Sigmoid colon (tissue), 7 donors: ENCODE results near the gene ZCCHC24. TPM values are rescaled to one million over a fixed set of nuclear protein-coding genes. Genes with fewer than 3 reads are reported as not detected.

Experiments
- DNase-seq: peaks from one replicate; pipeline ENCODE4 v3.0.0-alpha.2; 2019
- H3K27ac ChIP-seq, 4 donors: fragments of 200-600 bp; sonication (generic); one replicate each; pipeline ENCODE4 v1.5.1; 2016 to 2019; ENCODE audit warnings: mild to moderate bottlenecking in 1 of 4
- H3K27me3 ChIP-seq, 3 donors: fragments of 200-600 bp; sonication (generic); one replicate each; pipeline ENCODE4 v1.5.1; 2019; ENCODE audit warnings: mild to moderate bottlenecking in 1 of 3
- H3K36me3 ChIP-seq, 4 donors: fragments of 200-600 bp; sonication (generic); one replicate each; pipeline ENCODE4 v1.5.1; 2016 to 2019
- H3K4me1 ChIP-seq, 4 donors: fragments of 200-600 bp; sonication (generic); one replicate each; pipeline ENCODE4 v1.5.1; 2017 to 2019
- H3K4me3 ChIP-seq, 4 donors: fragments of 200-600 bp; sonication (generic); one replicate each; pipeline ENCODE4 v1.5.1; 2017 to 2019; ENCODE audit warnings: mild to moderate bottlenecking in 2 of 4, moderate library complexity in 1 of 4
- H3K9me3 ChIP-seq, 4 donors: fragments of 200-600 bp in 3 of 4; sonication (generic) in 3 of 4; one replicate each; pipeline versions ENCODE4 v1.5.1 to v1.6.1; 2013 to 2019
- CTCF ChIP-seq, 4 experiments: fragments of 450-650 bp in 3 of 4; fragments of 200-600 bp in 1 of 4; IDR thresholded peaks; one replicate each; pipeline ENCODE4 v1.5.1; 2016 to 2019; ENCODE audit warnings: antibody characterized with exemption in 4 of 4, mild to moderate bottlenecking in 3 of 4, moderate library complexity in 2 of 4
- EP300 ChIP-seq, 4 donors: sonication (generic); formaldehyde crosslinking; IDR thresholded peaks; one replicate each; pipeline ENCODE4 v1.6.1; 2017; ENCODE audit warnings: antibody characterized with exemption in 4 of 4
- POLR2A ChIP-seq, 2 donors: fragments of 450-650 bp; IDR thresholded peaks; one replicate each; pipeline ENCODE4 v1.6.1; 2016; ENCODE audit warnings: antibody characterized with exemption in 2 of 2, mild to moderate bottlenecking in 2 of 2, moderate library complexity in 2 of 2
- POLR2AphosphoS5 ChIP-seq, 4 donors: sonication (generic); formaldehyde crosslinking; IDR thresholded peaks; one replicate each; pipeline ENCODE4 v1.6.1; 2017; ENCODE audit warnings: antibody characterized with exemption in 4 of 4
- WGBS, 2 donors: extraction: QIAGEN DNeasy Blood & Tissue Kit; methylation state at CpG; one replicate each; pipeline ENCODE4 v1.1.7; 2013; 5-methylcytosine and 5-hydroxymethylcytosine counted together
- intact Hi-C: fragments of 100-400 bp; cut with DNase I; formaldehyde crosslinking; loops from one replicate; pipeline ENCODE4 v1.15.1; 2023
- polyA plus RNA-seq, 3 donors: library from polyadenylated mRNA; stranded (reverse); fragments of 200-250 nt; gene quantifications; one replicate each; pipeline ENCODE4 v1.2.3, GENCODE V29; 2013
- total RNA-seq, 4 donors: library from RNA; depleted of rRNA; stranded (reverse); fragments of >200 nt; gene quantifications; one replicate each; pipeline ENCODE4 v1.1.0, GENCODE V29; 2016
- donor health status: healthy with polysubstance abuse.
- donor health status: Bipolar disorder and iron deficiency.
- donor health status: healthy.

ZCCHC24 gene
- total and polyA plus RNA-seq, 7 donors, result 7.6 to 141 (median 82.6) TPM

- WGBS, 2 donors, result 92 to 95% methylated on average over 6 of the region's 6 CpGs
- intact Hi-C loops, result no loop called here
- Histone ChIP-seq H3K27ac (peak overlapping the region in 3 of 4 donors; percentile 98 to 100 (median 99)), H3K4me3 (peak overlapping the region in 1 of 4 donors; percentile 20), H3K36me3 (peaks cover 0 to 7% (median 0%) of the 10 kb centered on the region in 4 donors), H3K27me3 (no peaks in the 10 kb centered on the region), H3K9me3 (no peaks in the 10 kb centered on the region), H3K4me1 (peaks cover 0 to 89% (median 87%) of the 10 kb centered on the region in 4 donors)
- TF ChIP-seq EP300 (IDR thresholded peaks at IDR 0.05), result no peak
- no peak for TF ChIP-seq CTCF (IDR thresholded peaks at IDR 0.05)
- TF ChIP-seq POLR2A (IDR thresholded peaks at IDR 0.05), result no peak
- no peak for TF ChIP-seq POLR2AphosphoS5 (IDR thresholded peaks at IDR 0.05)
- no peak for DNase-seq
Observed at GRCh38 chr10:79440281-79440680, 5.1 kb downstream of the ZCCHC24 start.

- TF ChIP-seq EP300 (IDR thresholded peaks at IDR 0.05) (no peak), CTCF (IDR thresholded peaks at IDR 0.05) (peak in 1 of 4 experiments; percentile 5)
- Histone ChIP-seq H3K27ac (peak overlapping the region in 3 of 4 donors; percentile 98 to 100 (median 99)), H3K36me3 (peaks cover 0 to 7% (median 0%) of the 10 kb centered on the region in 4 donors), H3K27me3 (no peaks in the 10 kb centered on the region), H3K4me1 (peaks cover 0 to 100% (median 100%) of the 10 kb centered on the region in 4 donors), H3K4me3 (peak overlapping the region in 2 of 4 donors; percentile 6 to 19), H3K9me3 (no peaks in the 10 kb centered on the region)
- no peak for DNase-seq
- intact Hi-C loops, result loop anchor here (2.0 kb wide), 1 partner anchor 52 kb away; no protein-coding TSS in a partner anchor
- WGBS, 2 donors, result 79 to 80% methylated on average over 3 of the region's 3 CpGs
Observed at GRCh38 chr10:79438699-79439085, 6.7 kb downstream of the ZCCHC24 start.

GRCh38 chr10:79438021-79438698 is 7.3 kb downstream of the ZCCHC24 start:
- peaks cover 0 to 100% (median 100%) of the 10 kb centered on the region in 4 donors for H3K4me1 ChIP-seq
- intact Hi-C loops, result loop anchor here (2.0 kb wide), 1 partner anchor 51 kb away; no protein-coding TSS in a partner anchor
- peak; percentile 74 for DNase-seq

GRCh38 chr10:79437111-79437814 is 8.2 kb downstream of the ZCCHC24 start:
- Histone ChIP-seq H3K4me1 (peaks cover 0 to 100% (median 100%) of the 10 kb centered on the region in 4 donors), H3K36me3 (peaks cover 0 to 10% (median 1%) of the 10 kb centered on the region in 4 donors), H3K27ac (peak overlapping the region in 3 of 4 donors; percentile 98 to 100 (median 99)), H3K9me3 (no peaks in the 10 kb centered on the region), H3K27me3 (no peaks in the 10 kb centered on the region), H3K4me3 (no peak overlapping the region)
- 85 to 89% methylated on average over 12 of the region's 12 CpGs for WGBS, 2 donors
- no peak for DNase-seq
- intact Hi-C loops, result no loop called here
- TF ChIP-seq EP300 (IDR thresholded peaks at IDR 0.05), result no peak
- TF ChIP-seq POLR2AphosphoS5 (IDR thresholded peaks at IDR 0.05), result no peak
- TF ChIP-seq POLR2A (IDR thresholded peaks at IDR 0.05), result no peak
- TF ChIP-seq CTCF (IDR thresholded peaks at IDR 0.05), result no peak

More at GRCh38 chr10:79438021-79438698, 7.3 kb downstream of the ZCCHC24 start:
- no peaks in the 10 kb centered on the region for H3K9me3 ChIP-seq
- H3K36me3 ChIP-seq, result peaks cover 0 to 7% (median 0%) of the 10 kb centered on the region in 4 donors
- no peaks in the 10 kb centered on the region for H3K27me3 ChIP-seq
- WGBS, 2 donors, result 74 to 81% methylated on average over 16 of the region's 16 CpGs
- TF ChIP-seq CTCF (IDR thresholded peaks at IDR 0.05) (peak in 3 of 4 experiments; percentile 39 to 58 (median 57)), POLR2A (IDR thresholded peaks at IDR 0.05) (no peak), EP300 (IDR thresholded peaks at IDR 0.05) (no peak), POLR2AphosphoS5 (IDR thresholded peaks at IDR 0.05) (peak in 1 of 4 donors; percentile 5)
- peak overlapping the region in 3 of 4 donors; percentile 98 to 100 (median 99) for H3K27ac ChIP-seq
- peak overlapping the region in 2 of 4 donors; percentile 6 to 19 for H3K4me3 ChIP-seq
